Cardiac fibroblast (primary cell): ENCODE measurements around the gene CASP9.
"Not testable (repeated sequence)": the region's sequence is repeated elsewhere in the genome, so short reads cannot be mapped to it uniquely, and the experiment has no call there.

ENCODE experiments used
- DNase-seq, 2 donors: peaks; one replicate each; pipeline versions ENCODE4 v3.0.0 to v3.0.0-alpha.2; 2010; ENCODE audit warnings: low read depth in 2 of 2
- H3K4me3 ChIP-seq, 2 donors: replicated peaks in 1 of 2; 1 replicate in 1 of 2; 2 replicates in 1 of 2; pipeline ENCODE4 v1.5.1; 2011; ENCODE audit warnings: low read depth in 2 of 2, low read length in 2 of 2, mild to moderate bottlenecking in 2 of 2, moderate library complexity in 1 of 2
- CTCF ChIP-seq: IDR thresholded peaks from one replicate; pipeline ENCODE4 v1.5.1; 2011; ENCODE audit warnings: low read depth, mild to moderate bottlenecking, low read length, inconsistent platforms

The CASP9 gene

GRCh38 chr1:15504436-15504835 lies 19.6 kb downstream of the CASP9 start:
- H3K4me3 ChIP-seq: no peak overlapping the region
- no peak for TF ChIP-seq CTCF
- DNase-seq: no peak

GRCh38 chr1:15501208-15502032 lies 22.6 kb downstream of the CASP9 start:
- TF ChIP-seq CTCF: peak; percentile 88
- no peak overlapping the region for H3K4me3 ChIP-seq
- peak; percentile 60 to 69 for DNase-seq

- no peak for TF ChIP-seq CTCF
- H3K4me3 ChIP-seq: no peak overlapping the region
- no peak for DNase-seq
Observed at GRCh38 chr1:15500184-15501178, 23.5 kb downstream of the CASP9 start.

- TF ChIP-seq CTCF: no peak
- H3K4me3 ChIP-seq: no peak overlapping the region
- no peak for DNase-seq
Observed at GRCh38 chr1:15493869-15494390, 30.1 kb downstream of the CASP9 start.

GRCh38 chr1:15492596-15492995 lies 31.4 kb downstream of the CASP9 start:
- no peak for TF ChIP-seq CTCF
- no peak overlapping the region for H3K4me3 ChIP-seq
- DNase-seq: no peak

- H3K4me3 ChIP-seq: not testable (repeated sequence)
- DNase-seq: peak in 1 of 2 donors; percentile 47
Observed at GRCh38 chr1:15491010-15491409, 33.0 kb downstream of the CASP9 start.
